Dendritic cell treated with granulocyte-macrophage colony-stimulating factor and Interleukin-4, amounts not matched to agents 40 ng/mL and 50 ng/mL, for 4 days (primary cell): ENCODE data around the gene SLC26A4.

Source experiments
- H3K27ac Mint-ChIP-seq: one replicate; pipeline ENCODE4 v1.8.0; 2022; ENCODE audit warnings: mild to moderate bottlenecking, mixed read lengths
- H3K27me3 Mint-ChIP-seq: one replicate; pipeline ENCODE4 v1.8.0; 2022; ENCODE audit warnings: mild to moderate bottlenecking, mixed read lengths
- H3K36me3 Mint-ChIP-seq: one replicate; pipeline ENCODE4 v1.8.0; 2022; ENCODE audit warnings: low read depth, mixed read lengths
- H3K4me1 Mint-ChIP-seq: one replicate; pipeline ENCODE4 v1.8.0; 2022; ENCODE audit warnings: low read depth, mixed read lengths
- H3K4me3 Mint-ChIP-seq: one replicate; pipeline ENCODE4 v1.8.0; 2022; ENCODE audit warnings: mild to moderate bottlenecking, moderate library complexity, mixed read lengths
- H3K9me3 Mint-ChIP-seq: one replicate; pipeline ENCODE4 v1.8.0; 2022; ENCODE audit warnings: mixed read lengths
- intact Hi-C: fragments of 100-400 bp; cut with micrococcal nuclease; formaldehyde crosslinking; loops from one replicate; pipeline ENCODE4 v1.15.0; 2022

SLC26A4 gene

GRCh38 chr7:107668296-107668695, 7.7 kb downstream of the SLC26A4 start:
- Mint-ChIP-seq H3K27ac (no peak overlapping the region), H3K9me3 (no peaks in the 10 kb centered on the region), H3K4me3 (no peak overlapping the region), H3K36me3 (no peaks in the 10 kb centered on the region), H3K4me1 (no peaks in the 10 kb centered on the region), H3K27me3 (peaks cover 10% of the 10 kb centered on the region)
- intact Hi-C loops: no loop called here

GRCh38 chr7:107672183-107672582, 11.6 kb downstream of the SLC26A4 start:
- H3K36me3 Mint-ChIP-seq: no peaks in the 10 kb centered on the region
- intact Hi-C loops: no loop called here

GRCh38 chr7:107676249-107676648, 15.6 kb downstream of the SLC26A4 start:
- intact Hi-C loops: no loop called here
- Mint-ChIP-seq H3K27me3 (no peaks in the 10 kb centered on the region), H3K4me1 (peaks cover 11% of the 10 kb centered on the region), H3K9me3 (no peaks in the 10 kb centered on the region), H3K36me3 (no peaks in the 10 kb centered on the region), H3K27ac (no peak overlapping the region), H3K4me3 (no peak overlapping the region)

More at GRCh38 chr7:107672183-107672582, 11.6 kb downstream of the SLC26A4 start:
- Mint-ChIP-seq H3K4me3 (no peak overlapping the region), H3K4me1 (no peaks in the 10 kb centered on the region), H3K9me3 (no peaks in the 10 kb centered on the region), H3K27me3 (no peaks in the 10 kb centered on the region), H3K27ac (no peak overlapping the region)

- Mint-ChIP-seq H3K36me3 (no peaks in the 10 kb centered on the region), H3K4me1 (peaks cover 11% of the 10 kb centered on the region), H3K9me3 (no peaks in the 10 kb centered on the region), H3K4me3 (no peak overlapping the region), H3K27ac (peak overlapping the region; percentile 8), H3K27me3 (no peaks in the 10 kb centered on the region)
- intact Hi-C loops: no loop called here
Observed at GRCh38 chr7:107678110-107678753, 17.6 kb downstream of the SLC26A4 start.

GRCh38 chr7:107680478-107680877, 19.9 kb downstream of the SLC26A4 start:
- no peaks in the 10 kb centered on the region for H3K27me3 Mint-ChIP-seq
- no peak overlapping the region for H3K4me3 Mint-ChIP-seq
- H3K4me1 Mint-ChIP-seq: peaks cover 11% of the 10 kb centered on the region
- H3K9me3 Mint-ChIP-seq: no peaks in the 10 kb centered on the region
- no peaks in the 10 kb centered on the region for H3K36me3 Mint-ChIP-seq
- H3K27ac Mint-ChIP-seq: no peak overlapping the region
- intact Hi-C loops: no loop called here

GRCh38 chr7:107682886-107683285, 22.3 kb downstream of the SLC26A4 start:
- no peaks in the 10 kb centered on the region for H3K9me3 Mint-ChIP-seq
- no peak overlapping the region for H3K4me3 Mint-ChIP-seq
- no peaks in the 10 kb centered on the region for H3K36me3 Mint-ChIP-seq
- no peak overlapping the region for H3K27ac Mint-ChIP-seq
- H3K4me1 Mint-ChIP-seq: peaks cover 10% of the 10 kb centered on the region
- intact Hi-C loops: no loop called here
- H3K27me3 Mint-ChIP-seq: no peaks in the 10 kb centered on the region

GRCh38 chr7:107684287-107684686, 23.7 kb downstream of the SLC26A4 start:
- intact Hi-C loops: no loop called here
- Mint-ChIP-seq H3K9me3 (no peaks in the 10 kb centered on the region), H3K27me3 (no peaks in the 10 kb centered on the region), H3K4me3 (no peak overlapping the region), H3K27ac (no peak overlapping the region), H3K4me1 (no peaks in the 10 kb centered on the region), H3K36me3 (no peaks in the 10 kb centered on the region)

GRCh38 chr7:107684947-107685463, 24.4 kb downstream of the SLC26A4 start:
- Mint-ChIP-seq H3K4me1 (no peaks in the 10 kb centered on the region), H3K27me3 (no peaks in the 10 kb centered on the region), H3K9me3 (no peaks in the 10 kb centered on the region), H3K36me3 (no peaks in the 10 kb centered on the region), H3K27ac (no peak overlapping the region), H3K4me3 (no peak overlapping the region)
- intact Hi-C loops: no loop called here

GRCh38 chr7:107686816-107687387, 26.3 kb downstream of the SLC26A4 start:
- Mint-ChIP-seq H3K27me3 (no peaks in the 10 kb centered on the region), H3K9me3 (no peaks in the 10 kb centered on the region), H3K27ac (no peak overlapping the region)

GRCh38 chr7:107687656-107688055, 27.0 kb downstream of the SLC26A4 start:
- Mint-ChIP-seq H3K27me3 (no peaks in the 10 kb centered on the region), H3K4me3 (no peak overlapping the region), H3K36me3 (no peaks in the 10 kb centered on the region), H3K4me1 (no peaks in the 10 kb centered on the region), H3K9me3 (no peaks in the 10 kb centered on the region), H3K27ac (no peak overlapping the region)
- intact Hi-C loops: no loop called here

More at GRCh38 chr7:107686816-107687387, 26.3 kb downstream of the SLC26A4 start:
- no peaks in the 10 kb centered on the region for H3K36me3 Mint-ChIP-seq
- intact Hi-C loops: no loop called here
- no peak overlapping the region for H3K4me3 Mint-ChIP-seq
- no peaks in the 10 kb centered on the region for H3K4me1 Mint-ChIP-seq

- Mint-ChIP-seq H3K36me3 (no peaks in the 10 kb centered on the region), H3K9me3 (no peaks in the 10 kb centered on the region), H3K4me3 (no peak overlapping the region), H3K27ac (no peak overlapping the region), H3K27me3 (no peaks in the 10 kb centered on the region), H3K4me1 (no peaks in the 10 kb centered on the region)
- intact Hi-C loops: no loop called here
Observed at GRCh38 chr7:107689553-107689952, 28.9 kb downstream of the SLC26A4 start.

- Mint-ChIP-seq H3K27me3 (no peaks in the 10 kb centered on the region), H3K4me1 (no peaks in the 10 kb centered on the region), H3K27ac (no peak overlapping the region), H3K9me3 (no peaks in the 10 kb centered on the region), H3K36me3 (no peaks in the 10 kb centered on the region), H3K4me3 (no peak overlapping the region)
- intact Hi-C loops: no loop called here
Observed at GRCh38 chr7:107690084-107690483, 29.5 kb downstream of the SLC26A4 start.

GRCh38 chr7:107690611-107691010, 30.0 kb downstream of the SLC26A4 start:
- Mint-ChIP-seq H3K27me3 (no peaks in the 10 kb centered on the region), H3K4me1 (no peaks in the 10 kb centered on the region)

GRCh38 chr7:107691716-107692115, 31.1 kb downstream of the SLC26A4 start:
- Mint-ChIP-seq H3K36me3 (no peaks in the 10 kb centered on the region), H3K27ac (no peak overlapping the region), H3K4me1 (no peaks in the 10 kb centered on the region), H3K4me3 (no peak overlapping the region), H3K9me3 (no peaks in the 10 kb centered on the region), H3K27me3 (no peaks in the 10 kb centered on the region)
- intact Hi-C loops: no loop called here

More at GRCh38 chr7:107690611-107691010, 30.0 kb downstream of the SLC26A4 start:
- intact Hi-C loops: no loop called here
- no peaks in the 10 kb centered on the region for H3K36me3 Mint-ChIP-seq
- H3K9me3 Mint-ChIP-seq: no peaks in the 10 kb centered on the region
- H3K27ac Mint-ChIP-seq: no peak overlapping the region
- no peak overlapping the region for H3K4me3 Mint-ChIP-seq

- no peaks in the 10 kb centered on the region for H3K9me3 Mint-ChIP-seq
- no peak overlapping the region for H3K4me3 Mint-ChIP-seq
- H3K27ac Mint-ChIP-seq: no peak overlapping the region
- H3K4me1 Mint-ChIP-seq: no peaks in the 10 kb centered on the region
- H3K27me3 Mint-ChIP-seq: no peaks in the 10 kb centered on the region
- intact Hi-C loops: no loop called here
- H3K36me3 Mint-ChIP-seq: no peaks in the 10 kb centered on the region
Observed at GRCh38 chr7:107692501-107692900, 31.9 kb downstream of the SLC26A4 start.
